Kidney epithelial cell (primary cell): ENCODE data around the gene OR7A5. TPM values are rescaled to one million over a fixed set of nuclear protein-coding genes. Genes with fewer than 3 reads are reported as not detected.

Experiments used
- DNase-seq: peaks from one replicate; pipeline ENCODE4 v3.0.0-alpha.2; 2010; ENCODE audit warnings: low read depth
- H3K27me3 ChIP-seq: 2 replicates; pipeline ENCODE4 v1.6.0; 2011; ENCODE audit warnings: low read length; ENCODE audit not compliant: control insufficient read depth, insufficient read depth
- H3K36me3 ChIP-seq: 2 replicates; pipeline ENCODE4 v1.5.1; 2011; ENCODE audit warnings: low read length; ENCODE audit not compliant: control insufficient read depth, insufficient read depth
- H3K4me3 ChIP-seq: 2 replicates; pipeline ENCODE4 v1.5.1; 2011; ENCODE audit warnings: low read depth, mild to moderate bottlenecking, control low read depth, low read length
- CTCF ChIP-seq: IDR thresholded peaks from 2 replicates; pipeline ENCODE4 v1.5.1; 2011; ENCODE audit warnings: mild to moderate bottlenecking, moderate library complexity, low read length, control low read depth, inconsistent platforms; ENCODE audit not compliant: insufficient read depth, poor library complexity, severe bottlenecking
- total RNA-seq: library from RNA; depleted of rRNA; stranded (reverse); fragments of >200 nt; gene quantifications from 2 replicates; pipeline ENCODE4 v1.2.3, GENCODE V29; 2015

OR7A5 gene
- total RNA-seq, 1 donor from 2014 or later = not detected

DNA sequence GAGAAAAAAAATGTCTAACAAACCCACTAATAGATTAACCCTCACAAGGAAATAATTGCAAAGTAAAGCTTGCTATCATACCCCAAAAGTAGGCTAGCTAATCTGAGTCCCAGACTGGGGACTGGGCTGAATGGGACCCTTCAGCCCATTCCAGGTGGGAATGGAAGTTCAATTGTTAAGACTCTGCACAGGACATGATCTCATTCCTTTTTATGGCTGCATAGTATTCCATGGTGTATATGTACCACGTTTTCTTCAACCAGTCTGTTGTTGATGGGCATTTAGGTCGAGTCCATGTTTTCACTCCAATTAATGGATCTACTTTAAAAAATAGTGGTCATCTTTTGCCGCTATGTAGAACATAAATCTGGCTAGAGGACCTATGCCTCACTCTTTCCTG, 17.9 kb downstream of the OR7A5 start:
- TF ChIP-seq CTCF = no peak

DNA sequence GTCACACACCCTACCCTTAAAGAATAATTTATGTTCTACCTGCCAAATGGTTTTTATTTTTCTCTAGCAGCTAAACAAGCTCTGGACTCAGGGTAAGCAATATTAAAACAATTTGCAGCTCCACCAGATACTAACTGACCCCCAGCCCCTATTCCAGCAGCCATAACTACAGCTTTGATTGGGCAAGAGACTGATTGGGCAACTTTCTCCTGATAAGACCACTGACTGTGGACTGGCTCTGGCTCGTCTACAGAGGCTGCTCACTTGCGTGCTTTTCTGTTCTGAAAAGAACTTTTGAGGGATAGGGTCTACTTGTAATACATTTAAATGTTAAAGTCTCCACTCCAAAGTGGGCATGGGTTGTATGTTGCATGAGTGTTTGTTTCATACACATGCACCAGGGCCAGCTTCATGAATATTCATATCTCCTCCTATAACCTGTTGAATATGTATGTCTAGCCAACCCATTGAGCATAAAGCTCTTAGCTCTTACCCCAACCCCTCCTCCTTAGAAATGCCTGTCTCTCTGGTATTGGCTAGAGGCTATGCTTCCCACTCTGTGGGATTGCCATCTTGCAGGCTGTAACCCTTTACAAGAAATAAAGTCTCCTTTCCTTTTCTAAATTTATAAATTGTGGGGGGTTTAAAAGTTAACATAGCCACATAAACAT, 19.9 kb downstream of the OR7A5 start:
- no peak for TF ChIP-seq CTCF
- DNase-seq = no peak
- H3K36me3 ChIP-seq = no peaks in the 10 kb centered on the region
- H3K27me3 ChIP-seq = no peaks in the 10 kb centered on the region
- no peak overlapping the region for H3K4me3 ChIP-seq

More for the DNA sequence above, 17.9 kb downstream of the OR7A5 start:
- no peaks in the 10 kb centered on the region for H3K27me3 ChIP-seq
- no peak for DNase-seq
- no peak overlapping the region for H3K4me3 ChIP-seq
- no peaks in the 10 kb centered on the region for H3K36me3 ChIP-seq

- H3K36me3 ChIP-seq = no peaks in the 10 kb centered on the region
- no peaks in the 10 kb centered on the region for H3K27me3 ChIP-seq
- H3K4me3 ChIP-seq = no peak overlapping the region
- TF ChIP-seq CTCF = no peak
- DNase-seq = no peak
Measured at GRCh38 chr19:14809272-14810057, 25.5 kb downstream of the OR7A5 start.

DNA sequence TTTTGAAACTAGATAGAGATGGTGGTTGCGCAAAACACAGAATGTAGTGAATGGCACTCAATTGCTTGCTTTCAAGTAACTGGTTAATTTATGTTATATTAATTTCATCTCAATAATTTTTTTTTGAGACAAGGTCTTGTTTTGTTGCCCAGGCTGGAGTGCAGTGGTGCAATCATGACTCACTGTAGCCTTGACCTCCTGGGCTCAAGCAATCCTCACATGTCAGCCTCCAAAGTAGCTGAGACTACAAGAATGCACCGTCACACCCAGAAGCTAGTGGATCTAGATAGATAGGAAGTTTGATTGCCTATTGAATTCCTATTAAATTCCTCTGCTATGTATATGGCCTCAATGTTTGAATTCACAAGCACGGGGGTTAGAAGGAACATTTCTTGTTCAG, 30.2 kb downstream of the OR7A5 start:
- Histone ChIP-seq H3K36me3 (no peaks in the 10 kb centered on the region), H3K27me3 (no peaks in the 10 kb centered on the region), H3K4me3 (no peak overlapping the region)
- DNase-seq = no peak
- TF ChIP-seq CTCF = no peak

GRCh38 chr19:14798760-14799159, 36.2 kb downstream of the OR7A5 start:
- DNase-seq = no peak
- H3K27me3 ChIP-seq = no peaks in the 10 kb centered on the region
- TF ChIP-seq CTCF = no peak
- H3K36me3 ChIP-seq = no peaks in the 10 kb centered on the region
- no peak overlapping the region for H3K4me3 ChIP-seq
